Sigmoid colon (tissue), 7 donors: ENCODE measurements around the gene HRG. TPM values are rescaled to one million over a fixed set of nuclear protein-coding genes. Genes with fewer than 3 reads are reported as not detected.

Experiments used
- DNase-seq: peaks from one replicate; pipeline ENCODE4 v3.0.0-alpha.2; 2019
- H3K27ac ChIP-seq, 4 donors: fragments of 200-600 bp; sonication (generic); one replicate each; pipeline ENCODE4 v1.5.1; 2016 to 2019; ENCODE audit warnings: mild to moderate bottlenecking in 1 of 4
- H3K27me3 ChIP-seq, 3 donors: fragments of 200-600 bp; sonication (generic); one replicate each; pipeline ENCODE4 v1.5.1; 2019; ENCODE audit warnings: mild to moderate bottlenecking in 1 of 3
- H3K36me3 ChIP-seq, 4 donors: fragments of 200-600 bp; sonication (generic); one replicate each; pipeline ENCODE4 v1.5.1; 2016 to 2019
- H3K4me1 ChIP-seq, 4 donors: fragments of 200-600 bp; sonication (generic); one replicate each; pipeline ENCODE4 v1.5.1; 2017 to 2019
- H3K4me3 ChIP-seq, 4 donors: fragments of 200-600 bp; sonication (generic); one replicate each; pipeline ENCODE4 v1.5.1; 2017 to 2019; ENCODE audit warnings: mild to moderate bottlenecking in 2 of 4, moderate library complexity in 1 of 4
- H3K9me3 ChIP-seq, 4 donors: fragments of 200-600 bp in 3 of 4; sonication (generic) in 3 of 4; one replicate each; pipeline versions ENCODE4 v1.5.1 to v1.6.1; 2013 to 2019
- EP300 ChIP-seq, 4 donors: sonication (generic); formaldehyde crosslinking; IDR thresholded peaks; one replicate each; pipeline ENCODE4 v1.6.1; 2017; ENCODE audit warnings: antibody characterized with exemption in 4 of 4
- POLR2A ChIP-seq, 2 donors: fragments of 450-650 bp; IDR thresholded peaks; one replicate each; pipeline ENCODE4 v1.6.1; 2016; ENCODE audit warnings: antibody characterized with exemption in 2 of 2, mild to moderate bottlenecking in 2 of 2, moderate library complexity in 2 of 2
- POLR2AphosphoS5 ChIP-seq, 4 donors: sonication (generic); formaldehyde crosslinking; IDR thresholded peaks; one replicate each; pipeline ENCODE4 v1.6.1; 2017; ENCODE audit warnings: antibody characterized with exemption in 4 of 4
- WGBS, 2 donors: extraction: QIAGEN DNeasy Blood & Tissue Kit; methylation state at CpG; one replicate each; pipeline ENCODE4 v1.1.7; 2013; 5-methylcytosine and 5-hydroxymethylcytosine counted together
- intact Hi-C: fragments of 100-400 bp; cut with DNase I; formaldehyde crosslinking; loops from one replicate; pipeline ENCODE4 v1.15.1; 2023
- polyA plus RNA-seq, 3 donors: library from polyadenylated mRNA; stranded (reverse); fragments of 200-250 nt; gene quantifications; one replicate each; pipeline ENCODE4 v1.2.3, GENCODE V29; 2013
- total RNA-seq, 4 donors: library from RNA; depleted of rRNA; stranded (reverse); fragments of >200 nt; gene quantifications; one replicate each; pipeline ENCODE4 v1.1.0, GENCODE V29; 2016
- TF ChIP-seq, protein P1 (sequence below), 4 experiments: fragments of 450-650 bp in 3 of 4; fragments of 200-600 bp in 1 of 4; IDR thresholded peaks; one replicate each; pipeline ENCODE4 v1.5.1; 2016 to 2019; ENCODE audit warnings: antibody characterized with exemption in 4 of 4, mild to moderate bottlenecking in 3 of 4, moderate library complexity in 2 of 4
- donor health status: healthy with polysubstance abuse.
- donor health status: Bipolar disorder and iron deficiency.
- donor health status: healthy.

The HRG gene
- total and polyA plus RNA-seq, 7 donors = 0.04 TPM; not detected in 6

DNA sequence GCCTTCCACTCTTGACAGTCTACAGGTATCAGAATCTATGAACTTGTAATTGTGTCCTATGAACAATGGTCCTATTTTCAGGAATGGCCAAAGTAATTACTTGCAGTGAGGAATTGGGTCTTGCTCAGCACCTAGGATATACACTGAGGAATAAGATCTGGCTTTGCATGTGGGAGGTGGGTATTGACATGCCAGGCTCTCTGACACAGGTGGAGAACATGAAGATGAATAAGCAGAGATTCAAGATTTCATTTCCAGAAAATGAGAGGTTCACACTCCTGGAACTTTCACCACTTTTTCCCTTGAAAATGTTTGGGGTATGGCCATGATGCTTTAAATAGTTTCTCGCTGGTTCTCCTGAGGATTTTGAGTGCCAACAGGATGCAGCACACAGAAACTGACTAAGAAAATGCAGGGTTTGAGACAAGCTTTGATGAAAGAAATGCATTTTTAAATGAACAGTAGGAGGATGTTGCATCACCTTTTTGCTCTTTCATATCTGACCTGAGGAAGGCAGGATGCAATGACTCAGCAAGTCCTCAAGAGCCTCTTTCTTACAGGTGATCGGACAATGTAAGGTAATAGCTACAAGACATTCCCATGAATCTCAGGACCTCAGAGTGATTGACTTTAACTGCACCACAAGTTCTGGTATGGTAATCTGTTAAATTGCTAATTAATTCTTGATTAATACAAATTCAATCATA lies 3.7 kb downstream of the HRG start:
- no peaks in the 10 kb centered on the region for H3K9me3 ChIP-seq
- H3K4me3 ChIP-seq = no peak overlapping the region
- no peaks in the 10 kb centered on the region for H3K36me3 ChIP-seq
- no peak for TF ChIP-seq EP300 (IDR thresholded peaks at IDR 0.05)
- TF ChIP-seq, protein P1, sequence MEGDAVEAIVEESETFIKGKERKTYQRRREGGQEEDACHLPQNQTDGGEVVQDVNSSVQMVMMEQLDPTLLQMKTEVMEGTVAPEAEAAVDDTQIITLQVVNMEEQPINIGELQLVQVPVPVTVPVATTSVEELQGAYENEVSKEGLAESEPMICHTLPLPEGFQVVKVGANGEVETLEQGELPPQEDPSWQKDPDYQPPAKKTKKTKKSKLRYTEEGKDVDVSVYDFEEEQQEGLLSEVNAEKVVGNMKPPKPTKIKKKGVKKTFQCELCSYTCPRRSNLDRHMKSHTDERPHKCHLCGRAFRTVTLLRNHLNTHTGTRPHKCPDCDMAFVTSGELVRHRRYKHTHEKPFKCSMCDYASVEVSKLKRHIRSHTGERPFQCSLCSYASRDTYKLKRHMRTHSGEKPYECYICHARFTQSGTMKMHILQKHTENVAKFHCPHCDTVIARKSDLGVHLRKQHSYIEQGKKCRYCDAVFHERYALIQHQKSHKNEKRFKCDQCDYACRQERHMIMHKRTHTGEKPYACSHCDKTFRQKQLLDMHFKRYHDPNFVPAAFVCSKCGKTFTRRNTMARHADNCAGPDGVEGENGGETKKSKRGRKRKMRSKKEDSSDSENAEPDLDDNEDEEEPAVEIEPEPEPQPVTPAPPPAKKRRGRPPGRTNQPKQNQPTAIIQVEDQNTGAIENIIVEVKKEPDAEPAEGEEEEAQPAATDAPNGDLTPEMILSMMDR (IDR thresholded peaks at IDR 0.05) = no peak
- TF ChIP-seq POLR2AphosphoS5 (IDR thresholded peaks at IDR 0.05) = no peak
- no peak for TF ChIP-seq POLR2A (IDR thresholded peaks at IDR 0.05)
- intact Hi-C loops = no loop called here
- DNase-seq = no peak
- no peaks in the 10 kb centered on the region for H3K4me1 ChIP-seq
- WGBS, 2 donors = 89 to 90% methylated on average over 2 of the region's 2 CpGs
- H3K27me3 ChIP-seq = peaks cover 0 to 8% (median 0%) of the 10 kb centered on the region in 3 donors
- H3K27ac ChIP-seq = no peak overlapping the region

- no peak overlapping the region for H3K27ac ChIP-seq
- intact Hi-C loops = no loop called here
- no peak overlapping the region for H3K4me3 ChIP-seq
- no peaks in the 10 kb centered on the region for H3K9me3 ChIP-seq
- DNase-seq = no peak
- no peaks in the 10 kb centered on the region for H3K36me3 ChIP-seq
- TF ChIP-seq, protein P1 (IDR thresholded peaks at IDR 0.05) = no peak
- TF ChIP-seq POLR2AphosphoS5 (IDR thresholded peaks at IDR 0.05) (no peak), POLR2A (IDR thresholded peaks at IDR 0.05) (no peak), EP300 (IDR thresholded peaks at IDR 0.05) (no peak)
- H3K27me3 ChIP-seq = peaks cover 0 to 3% (median 0%) of the 10 kb centered on the region in 3 donors
- no peaks in the 10 kb centered on the region for H3K4me1 ChIP-seq
Observed at GRCh38 chr3:186670155-186670554, 4.3 kb downstream of the HRG start.

DNA sequence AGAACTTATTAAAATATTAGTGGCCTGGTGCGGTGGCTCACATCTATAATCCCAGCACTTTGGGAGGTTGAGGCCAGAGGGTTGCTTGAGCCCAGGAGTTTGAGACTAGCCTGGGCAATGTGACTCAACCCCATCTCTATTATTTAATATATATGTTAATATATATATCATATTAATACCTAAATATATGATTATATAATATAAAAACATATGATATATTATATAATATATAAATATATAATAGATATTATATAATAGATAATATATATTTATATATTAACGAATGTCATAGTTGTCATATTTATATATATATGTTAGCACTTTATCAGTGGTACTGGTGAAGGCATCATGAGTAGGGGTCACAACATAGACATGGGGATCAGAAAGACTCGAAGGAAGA lies 5.2 kb downstream of the HRG start:
- Histone ChIP-seq H3K27me3 (no peaks in the 10 kb centered on the region), H3K4me3 (no peak overlapping the region), H3K36me3 (no peaks in the 10 kb centered on the region), H3K27ac (no peak overlapping the region), H3K4me1 (no peaks in the 10 kb centered on the region), H3K9me3 (no peaks in the 10 kb centered on the region)
- 91% methylated on average over 3 of the region's 3 CpGs for WGBS, 2 donors
- TF ChIP-seq POLR2AphosphoS5 (IDR thresholded peaks at IDR 0.05) = no peak
- TF ChIP-seq, protein P1 (IDR thresholded peaks at IDR 0.05) = no peak
- TF ChIP-seq POLR2A (IDR thresholded peaks at IDR 0.05) = no peak
- no peak for TF ChIP-seq EP300 (IDR thresholded peaks at IDR 0.05)
- intact Hi-C loops = no loop called here
- DNase-seq = no peak

DNA sequence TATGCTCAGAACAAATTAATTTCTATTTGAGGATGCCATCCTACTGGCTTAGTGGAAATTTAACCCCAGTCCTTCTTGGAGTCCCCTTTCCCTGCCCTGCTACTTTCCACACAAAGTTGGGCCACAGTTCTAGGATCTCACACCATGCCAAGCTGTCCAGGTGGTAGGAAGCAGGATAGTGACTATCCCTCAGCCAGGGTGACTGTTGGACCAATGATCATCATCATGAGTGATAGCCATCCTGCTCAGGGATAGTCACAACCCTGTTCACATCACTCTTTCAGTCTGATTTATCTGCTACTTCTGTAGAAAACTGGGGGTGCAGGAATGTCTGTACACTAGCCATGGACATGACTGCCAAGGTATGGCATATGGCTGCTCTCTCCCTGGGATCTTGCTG lies 12.8 kb downstream of the HRG start:
- Histone ChIP-seq H3K36me3 (no peaks in the 10 kb centered on the region), H3K4me3 (no peak overlapping the region), H3K4me1 (no peaks in the 10 kb centered on the region), H3K9me3 (no peaks in the 10 kb centered on the region), H3K27me3 (peaks cover 0 to 3% (median 0%) of the 10 kb centered on the region in 3 donors), H3K27ac (no peak overlapping the region)
- TF ChIP-seq POLR2AphosphoS5 (IDR thresholded peaks at IDR 0.05) = no peak
- TF ChIP-seq POLR2A (IDR thresholded peaks at IDR 0.05) = no peak
- no peak for TF ChIP-seq EP300 (IDR thresholded peaks at IDR 0.05)
- TF ChIP-seq, protein P1 (IDR thresholded peaks at IDR 0.05) = no peak
- no peak for DNase-seq
- intact Hi-C loops = no loop called here

- Histone ChIP-seq H3K27ac (no peak overlapping the region), H3K4me1 (no peaks in the 10 kb centered on the region), H3K9me3 (no peaks in the 10 kb centered on the region), H3K4me3 (no peak overlapping the region), H3K27me3 (peaks cover 0 to 3% (median 0%) of the 10 kb centered on the region in 3 donors), H3K36me3 (no peaks in the 10 kb centered on the region)
- intact Hi-C loops = no loop called here
- no peak for TF ChIP-seq POLR2AphosphoS5 (IDR thresholded peaks at IDR 0.05)
- no peak for TF ChIP-seq EP300 (IDR thresholded peaks at IDR 0.05)
- TF ChIP-seq POLR2A (IDR thresholded peaks at IDR 0.05) = no peak
- TF ChIP-seq, protein P1 (IDR thresholded peaks at IDR 0.05) = no peak
- WGBS, 2 donors = 29 to 55% methylated on average over 1 of the region's 1 CpG
- no peak for DNase-seq
Observed at GRCh38 chr3:186679151-186679550, 13.3 kb downstream of the HRG start.
